ENCODE results near the gene NOVA2.

The NOVA2 gene

GRCh38 chr19:45955905-45956608, 17.6 kb downstream of the NOVA2 start:
- H3K9me3 ChIP-seq (replicated peaks; ENCODE audit: low read length): no peaks in the 10 kb centered on the region
- H3K27me3 ChIP-seq (ENCODE audit: control insufficient read depth, insufficient read depth, low read length): peaks cover 26% of the 10 kb centered on the region
- no peak overlapping the region for H3K4me3 ChIP-seq (ENCODE audit: low read length)
- no peaks in the 10 kb centered on the region for H3K36me3 ChIP-seq (ENCODE audit: insufficient read depth, low read length)
- no peak overlapping the region for H3K9ac ChIP-seq (ENCODE audit: low read depth, low read length)
- peaks cover 6% of the 10 kb centered on the region for H3K4me1 ChIP-seq (ENCODE audit: control insufficient read depth, insufficient read depth, low read length)
- H3K4me2 ChIP-seq (ENCODE audit: low read length): no peak overlapping the region

- H3K4me1 ChIP-seq (ENCODE audit: control insufficient read depth, insufficient read depth, low read length): peaks cover 6% of the 10 kb centered on the region
- H3K9ac ChIP-seq (ENCODE audit: low read depth, low read length): no peak overlapping the region
- H3K27me3 ChIP-seq (ENCODE audit: control insufficient read depth, insufficient read depth, low read length): peaks cover 15% of the 10 kb centered on the region
- H3K4me3 ChIP-seq (ENCODE audit: low read length): no peak overlapping the region
- no peak overlapping the region for H3K4me2 ChIP-seq (ENCODE audit: low read length)
- H3K36me3 ChIP-seq (ENCODE audit: insufficient read depth, low read length): no peaks in the 10 kb centered on the region
- no peaks in the 10 kb centered on the region for H3K9me3 ChIP-seq (replicated peaks; ENCODE audit: low read length)
Observed at GRCh38 chr19:45954156-45954555, 19.5 kb downstream of the NOVA2 start.

GRCh38 chr19:45953676-45954075, 20.0 kb downstream of the NOVA2 start:
- H3K36me3 ChIP-seq (ENCODE audit: insufficient read depth, low read length): no peaks in the 10 kb centered on the region
- H3K4me1 ChIP-seq (ENCODE audit: control insufficient read depth, insufficient read depth, low read length): peaks cover 6% of the 10 kb centered on the region
- no peak overlapping the region for H3K9ac ChIP-seq (ENCODE audit: low read depth, low read length)
- H3K27me3 ChIP-seq (ENCODE audit: control insufficient read depth, insufficient read depth, low read length): peaks cover 10% of the 10 kb centered on the region
- no peak overlapping the region for H3K4me3 ChIP-seq (ENCODE audit: low read length)
- no peaks in the 10 kb centered on the region for H3K9me3 ChIP-seq (replicated peaks; ENCODE audit: low read length)
- H3K4me2 ChIP-seq (ENCODE audit: low read length): no peak overlapping the region

- Histone ChIP-seq H3K9ac (ENCODE audit: low read depth, low read length) (no peak overlapping the region), H3K9me3 (replicated peaks; ENCODE audit: low read length) (no peaks in the 10 kb centered on the region), H3K4me2 (ENCODE audit: low read length) (peak overlapping the region; percentile 79), H3K4me3 (ENCODE audit: low read length) (peak overlapping the region; percentile 51), H3K36me3 (ENCODE audit: insufficient read depth, low read length) (no peaks in the 10 kb centered on the region), H3K27me3 (ENCODE audit: control insufficient read depth, insufficient read depth, low read length) (peaks cover 7% of the 10 kb centered on the region), H3K4me1 (ENCODE audit: control insufficient read depth, insufficient read depth, low read length) (peaks cover 6% of the 10 kb centered on the region)
Observed at GRCh38 chr19:45952686-45953505, 20.8 kb downstream of the NOVA2 start.

GRCh38 chr19:45952341-45952685, 21.4 kb downstream of the NOVA2 start:
- Histone ChIP-seq H3K4me1 (ENCODE audit: control insufficient read depth, insufficient read depth, low read length) (peaks cover 6% of the 10 kb centered on the region), H3K9ac (ENCODE audit: low read depth, low read length) (no peak overlapping the region), H3K4me3 (ENCODE audit: low read length) (no peak overlapping the region), H3K9me3 (replicated peaks; ENCODE audit: low read length) (no peaks in the 10 kb centered on the region), H3K4me2 (ENCODE audit: low read length) (peak overlapping the region; percentile 79), H3K27me3 (ENCODE audit: control insufficient read depth, insufficient read depth, low read length) (peaks cover 7% of the 10 kb centered on the region), H3K36me3 (ENCODE audit: insufficient read depth, low read length) (no peaks in the 10 kb centered on the region)

- Histone ChIP-seq H3K36me3 (ENCODE audit: insufficient read depth, low read length) (no peaks in the 10 kb centered on the region), H3K4me2 (ENCODE audit: low read length) (no peak overlapping the region), H3K4me1 (ENCODE audit: control insufficient read depth, insufficient read depth, low read length) (peaks cover 3% of the 10 kb centered on the region), H3K27me3 (ENCODE audit: control insufficient read depth, insufficient read depth, low read length) (peaks cover 12% of the 10 kb centered on the region), H3K4me3 (ENCODE audit: low read length) (no peak overlapping the region), H3K9me3 (replicated peaks; ENCODE audit: low read length) (no peaks in the 10 kb centered on the region), H3K9ac (ENCODE audit: low read depth, low read length) (no peak overlapping the region)
Observed at GRCh38 chr19:45947926-45948325, 25.7 kb downstream of the NOVA2 start.

GRCh38 chr19:45940515-45940805, 33.2 kb downstream of the NOVA2 start:
- H3K9ac ChIP-seq (ENCODE audit: low read depth, low read length): no peak overlapping the region
- no peaks in the 10 kb centered on the region for H3K36me3 ChIP-seq (ENCODE audit: insufficient read depth, low read length)
- peaks cover 53% of the 10 kb centered on the region for H3K27me3 ChIP-seq (ENCODE audit: control insufficient read depth, insufficient read depth, low read length)
- no peaks in the 10 kb centered on the region for H3K9me3 ChIP-seq (replicated peaks; ENCODE audit: low read length)
- H3K4me1 ChIP-seq (ENCODE audit: control insufficient read depth, insufficient read depth, low read length): no peaks in the 10 kb centered on the region
- no peak overlapping the region for H3K4me3 ChIP-seq (ENCODE audit: low read length)
- peak overlapping the region; percentile 44 for H3K4me2 ChIP-seq (ENCODE audit: low read length)

- no peaks in the 10 kb centered on the region for H3K4me1 ChIP-seq (ENCODE audit: control insufficient read depth, insufficient read depth, low read length)
- H3K9me3 ChIP-seq (replicated peaks; ENCODE audit: low read length): no peaks in the 10 kb centered on the region
- H3K36me3 ChIP-seq (ENCODE audit: insufficient read depth, low read length): no peaks in the 10 kb centered on the region
- peak overlapping the region; percentile 44 for H3K4me2 ChIP-seq (ENCODE audit: low read length)
- no peak overlapping the region for H3K4me3 ChIP-seq (ENCODE audit: low read length)
- H3K27me3 ChIP-seq (ENCODE audit: control insufficient read depth, insufficient read depth, low read length): peaks cover 54% of the 10 kb centered on the region
- no peak overlapping the region for H3K9ac ChIP-seq (ENCODE audit: low read depth, low read length)
Observed at GRCh38 chr19:45939792-45940514, 33.7 kb downstream of the NOVA2 start.

DNA sequence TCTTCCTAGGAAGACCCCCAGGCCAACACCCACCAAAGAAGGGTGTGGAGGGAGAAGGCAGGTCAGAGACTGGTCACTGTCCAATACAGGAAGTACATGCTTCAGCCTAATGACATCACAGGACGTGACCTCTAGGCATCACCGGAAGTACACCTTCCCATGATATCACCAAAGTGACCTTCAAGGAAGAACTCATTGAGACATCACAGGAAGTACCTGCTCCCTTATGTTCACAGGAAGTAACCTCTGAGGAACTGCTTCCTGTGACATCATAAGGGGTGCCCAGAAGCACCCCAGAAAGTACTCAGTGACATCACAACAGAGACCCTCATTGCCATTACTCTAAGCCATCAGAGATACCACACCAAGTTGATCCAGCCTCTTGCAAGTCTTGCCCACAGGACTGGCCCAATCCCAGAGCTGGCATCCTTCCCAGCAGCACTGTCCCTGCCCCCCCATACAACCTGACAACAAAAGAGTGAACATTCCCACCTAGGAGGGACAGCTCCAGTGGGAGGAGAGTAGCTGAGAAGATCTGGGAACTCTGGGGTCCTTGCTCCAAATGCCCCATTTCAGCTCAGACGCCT, 34.8 kb downstream of the NOVA2 start:
- Histone ChIP-seq H3K27me3 (ENCODE audit: control insufficient read depth, insufficient read depth, low read length) (peaks cover 55% of the 10 kb centered on the region), H3K9me3 (replicated peaks; ENCODE audit: low read length) (no peaks in the 10 kb centered on the region), H3K9ac (ENCODE audit: low read depth, low read length) (no peak overlapping the region), H3K4me3 (ENCODE audit: low read length) (no peak overlapping the region), H3K36me3 (ENCODE audit: insufficient read depth, low read length) (no peaks in the 10 kb centered on the region), H3K4me2 (ENCODE audit: low read length) (no peak overlapping the region), H3K4me1 (ENCODE audit: control insufficient read depth, insufficient read depth, low read length) (no peaks in the 10 kb centered on the region)

GRCh38 chr19:45935267-45935666, 38.4 kb downstream of the NOVA2 start:
- H3K9me3 ChIP-seq (replicated peaks; ENCODE audit: low read length): no peaks in the 10 kb centered on the region
- H3K4me3 ChIP-seq (ENCODE audit: low read length): no peak overlapping the region
- H3K4me2 ChIP-seq (ENCODE audit: low read length): no peak overlapping the region
- peaks cover 56% of the 10 kb centered on the region for H3K27me3 ChIP-seq (ENCODE audit: control insufficient read depth, insufficient read depth, low read length)
- no peaks in the 10 kb centered on the region for H3K4me1 ChIP-seq (ENCODE audit: control insufficient read depth, insufficient read depth, low read length)
- H3K9ac ChIP-seq (ENCODE audit: low read depth, low read length): no peak overlapping the region
- H3K36me3 ChIP-seq (ENCODE audit: insufficient read depth, low read length): no peaks in the 10 kb centered on the region

- Histone ChIP-seq H3K9me3 (replicated peaks; ENCODE audit: low read length) (no peaks in the 10 kb centered on the region), H3K27me3 (ENCODE audit: control insufficient read depth, insufficient read depth, low read length) (peaks cover 53% of the 10 kb centered on the region), H3K4me3 (ENCODE audit: low read length) (no peak overlapping the region), H3K9ac (ENCODE audit: low read depth, low read length) (no peak overlapping the region), H3K4me2 (ENCODE audit: low read length) (no peak overlapping the region), H3K4me1 (ENCODE audit: control insufficient read depth, insufficient read depth, low read length) (no peaks in the 10 kb centered on the region), H3K36me3 (ENCODE audit: insufficient read depth, low read length) (no peaks in the 10 kb centered on the region)
Observed at GRCh38 chr19:45934551-45935230, 39.0 kb downstream of the NOVA2 start.
